ENCODE results near the gene FAM161A. TPM values are rescaled to one million over a fixed set of nuclear protein-coding genes. Genes with fewer than 3 reads are reported as not detected.
"Not testable (repeated sequence)": the region's sequence is repeated elsewhere in the genome, so short reads cannot be mapped to it uniquely, and the experiment has no call there.

Gene FAM161A
- total RNA-seq, 1 experiment from 2014 or later: 10.1 TPM

DNA sequence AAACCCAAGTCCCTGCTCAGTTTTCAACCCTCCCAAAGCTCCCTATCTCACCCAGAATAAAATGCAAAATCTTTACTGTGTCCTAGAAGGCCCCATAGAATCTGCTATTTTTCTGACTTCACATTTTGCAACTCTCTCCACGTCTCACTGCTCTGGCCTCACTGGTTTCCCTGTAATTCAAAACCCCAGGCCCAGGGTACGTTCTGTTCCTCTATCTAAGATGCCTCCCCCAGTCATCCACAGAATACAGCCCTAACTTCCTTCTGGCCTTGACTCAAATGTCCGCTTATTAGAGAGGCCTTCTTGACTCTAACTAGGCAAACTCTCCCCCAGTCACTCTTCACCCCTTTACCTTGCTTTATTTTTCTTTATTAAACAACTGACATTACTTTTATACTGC, 42.0 kb downstream of the FAM161A start:
- no TSS peak for BruUV-seq (replicated peaks)
- DNase-seq (ENCODE audit: low read depth, low spot score): no peak
- H3K9me3 ChIP-seq (ENCODE audit: control insufficient read depth, insufficient read depth, low read depth, low read length): no peaks in the 10 kb centered on the region
- no peak overlapping the region for H3K27ac ChIP-seq (ENCODE audit: low read length)
- no peaks in the 10 kb centered on the region for H3K36me3 ChIP-seq (ENCODE audit: control insufficient read depth, insufficient read depth, low read length)
- ChIA-PET POLR2A (no interaction called here), CTCF (no interaction called here)
- no peaks in the 10 kb centered on the region; the same call in 1 of the 2 replicates for H3K27me3 ChIP-seq (ENCODE audit: control insufficient read depth, insufficient read depth, low read length)
- in situ Hi-C loops (cut with HindIII; ENCODE audit: low pct_unique_long_range_greater_than_20kb, low sequenced_read_pairs) (no loop called here), intact Hi-C loops (cut with micrococcal nuclease; ENCODE audit: unreplicated experiment) (no loop called here)
- no peak for ATAC-seq
- no peak overlapping the region for H3K4me3 ChIP-seq (ENCODE audit: low read depth in 2 of 2, low read length in 2 of 2)
- TF ChIP-seq POLR2AphosphoS5 (IDR thresholded peaks at IDR 0.05; ENCODE audit: low read depth, low read length): no peak
- TF ChIP-seq SIN3A (IDR thresholded peaks at IDR 0.05; ENCODE audit: borderline replicate concordance, insufficient read depth, low read depth, low read length): no peak
- TF ChIP-seq TCF7L2 (IDR thresholded peaks at IDR 0.05; ENCODE audit: low read depth, low read length): no peak
- TF ChIP-seq, protein P1, sequence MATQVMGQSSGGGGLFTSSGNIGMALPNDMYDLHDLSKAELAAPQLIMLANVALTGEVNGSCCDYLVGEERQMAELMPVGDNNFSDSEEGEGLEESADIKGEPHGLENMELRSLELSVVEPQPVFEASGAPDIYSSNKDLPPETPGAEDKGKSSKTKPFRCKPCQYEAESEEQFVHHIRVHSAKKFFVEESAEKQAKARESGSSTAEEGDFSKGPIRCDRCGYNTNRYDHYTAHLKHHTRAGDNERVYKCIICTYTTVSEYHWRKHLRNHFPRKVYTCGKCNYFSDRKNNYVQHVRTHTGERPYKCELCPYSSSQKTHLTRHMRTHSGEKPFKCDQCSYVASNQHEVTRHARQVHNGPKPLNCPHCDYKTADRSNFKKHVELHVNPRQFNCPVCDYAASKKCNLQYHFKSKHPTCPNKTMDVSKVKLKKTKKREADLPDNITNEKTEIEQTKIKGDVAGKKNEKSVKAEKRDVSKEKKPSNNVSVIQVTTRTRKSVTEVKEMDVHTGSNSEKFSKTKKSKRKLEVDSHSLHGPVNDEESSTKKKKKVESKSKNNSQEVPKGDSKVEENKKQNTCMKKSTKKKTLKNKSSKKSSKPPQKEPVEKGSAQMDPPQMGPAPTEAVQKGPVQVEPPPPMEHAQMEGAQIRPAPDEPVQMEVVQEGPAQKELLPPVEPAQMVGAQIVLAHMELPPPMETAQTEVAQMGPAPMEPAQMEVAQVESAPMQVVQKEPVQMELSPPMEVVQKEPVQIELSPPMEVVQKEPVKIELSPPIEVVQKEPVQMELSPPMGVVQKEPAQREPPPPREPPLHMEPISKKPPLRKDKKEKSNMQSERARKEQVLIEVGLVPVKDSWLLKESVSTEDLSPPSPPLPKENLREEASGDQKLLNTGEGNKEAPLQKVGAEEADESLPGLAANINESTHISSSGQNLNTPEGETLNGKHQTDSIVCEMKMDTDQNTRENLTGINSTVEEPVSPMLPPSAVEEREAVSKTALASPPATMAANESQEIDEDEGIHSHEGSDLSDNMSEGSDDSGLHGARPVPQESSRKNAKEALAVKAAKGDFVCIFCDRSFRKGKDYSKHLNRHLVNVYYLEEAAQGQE (IDR thresholded peaks at IDR 0.05; ENCODE audit: insufficient read depth in 1 of 2, low read depth in 2 of 2, low read length in 1 of 2): no peak
- TF ChIP-seq, protein P2, sequence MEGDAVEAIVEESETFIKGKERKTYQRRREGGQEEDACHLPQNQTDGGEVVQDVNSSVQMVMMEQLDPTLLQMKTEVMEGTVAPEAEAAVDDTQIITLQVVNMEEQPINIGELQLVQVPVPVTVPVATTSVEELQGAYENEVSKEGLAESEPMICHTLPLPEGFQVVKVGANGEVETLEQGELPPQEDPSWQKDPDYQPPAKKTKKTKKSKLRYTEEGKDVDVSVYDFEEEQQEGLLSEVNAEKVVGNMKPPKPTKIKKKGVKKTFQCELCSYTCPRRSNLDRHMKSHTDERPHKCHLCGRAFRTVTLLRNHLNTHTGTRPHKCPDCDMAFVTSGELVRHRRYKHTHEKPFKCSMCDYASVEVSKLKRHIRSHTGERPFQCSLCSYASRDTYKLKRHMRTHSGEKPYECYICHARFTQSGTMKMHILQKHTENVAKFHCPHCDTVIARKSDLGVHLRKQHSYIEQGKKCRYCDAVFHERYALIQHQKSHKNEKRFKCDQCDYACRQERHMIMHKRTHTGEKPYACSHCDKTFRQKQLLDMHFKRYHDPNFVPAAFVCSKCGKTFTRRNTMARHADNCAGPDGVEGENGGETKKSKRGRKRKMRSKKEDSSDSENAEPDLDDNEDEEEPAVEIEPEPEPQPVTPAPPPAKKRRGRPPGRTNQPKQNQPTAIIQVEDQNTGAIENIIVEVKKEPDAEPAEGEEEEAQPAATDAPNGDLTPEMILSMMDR (IDR thresholded peaks at IDR 0.05): no peak
- H3K4me1 ChIP-seq (ENCODE audit: control insufficient read depth, insufficient read depth, low read length): no peaks in the 10 kb centered on the region

DNA sequence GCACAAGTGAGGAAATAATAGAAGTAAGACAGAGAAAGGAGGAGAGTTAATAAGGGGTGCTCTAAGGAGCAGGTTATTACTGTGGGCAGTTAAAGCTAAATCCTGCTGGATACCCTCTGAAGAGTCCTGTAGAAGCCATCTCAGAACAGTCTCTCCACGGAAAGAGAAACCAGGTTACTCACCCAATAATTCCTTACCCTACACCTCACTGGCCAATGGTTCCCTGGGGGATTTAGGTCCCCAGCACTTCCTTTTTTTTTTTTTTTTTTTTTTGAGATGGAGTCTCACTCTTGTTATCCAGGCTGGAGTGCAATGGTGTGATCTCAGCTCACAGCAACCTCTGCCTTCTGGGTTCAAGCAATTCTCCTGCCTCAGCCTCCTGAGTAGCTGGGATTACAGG, 43.7 kb downstream of the FAM161A start:
- H3K36me3 ChIP-seq (ENCODE audit: control insufficient read depth, insufficient read depth, low read length); H3K27me3 ChIP-seq (ENCODE audit: control insufficient read depth, insufficient read depth, low read length); H3K27ac ChIP-seq (ENCODE audit: low read length); DNase-seq (ENCODE audit: low read depth, low spot score); in situ Hi-C loops (cut with HindIII; ENCODE audit: low pct_unique_long_range_greater_than_20kb, low sequenced_read_pairs); CTCF ChIA-PET; ATAC-seq; POLR2A ChIA-PET; H3K4me3 ChIP-seq (ENCODE audit: low read depth in 2 of 2, low read length in 2 of 2); intact Hi-C loops (cut with micrococcal nuclease; ENCODE audit: unreplicated experiment); H3K4me1 ChIP-seq (ENCODE audit: control insufficient read depth, insufficient read depth, low read length); BruUV-seq (replicated peaks); H3K9me3 ChIP-seq (ENCODE audit: control insufficient read depth, insufficient read depth, low read depth, low read length): not testable (repeated sequence)

DNA sequence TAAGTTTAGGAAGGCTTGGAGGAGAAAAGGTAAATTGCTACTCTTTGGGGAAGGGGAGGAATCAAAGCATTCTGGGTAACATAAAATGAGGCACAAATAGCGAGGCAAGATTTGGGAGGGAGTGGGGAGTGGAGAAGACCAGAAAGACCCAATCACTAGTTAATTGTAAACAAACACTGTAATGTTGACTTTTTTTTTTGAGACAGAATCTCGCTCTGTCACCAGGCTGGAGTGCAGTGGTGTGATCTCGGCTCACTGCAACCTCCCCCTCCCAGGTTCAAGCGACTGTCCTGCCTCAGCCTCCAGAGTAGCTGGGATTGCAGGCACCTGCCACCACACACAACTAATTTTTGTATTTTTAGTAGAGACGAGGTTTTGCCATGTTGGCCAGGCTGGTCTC, 45.2 kb downstream of the FAM161A start:
- POLR2A ChIA-PET; H3K27ac ChIP-seq (ENCODE audit: low read length); H3K9me3 ChIP-seq (ENCODE audit: control insufficient read depth, insufficient read depth, low read depth, low read length); H3K4me1 ChIP-seq (ENCODE audit: control insufficient read depth, insufficient read depth, low read length); H3K36me3 ChIP-seq (ENCODE audit: control insufficient read depth, insufficient read depth, low read length); CTCF ChIA-PET; BruUV-seq (replicated peaks); intact Hi-C loops (cut with micrococcal nuclease; ENCODE audit: unreplicated experiment); DNase-seq (ENCODE audit: low read depth, low spot score); H3K4me3 ChIP-seq (ENCODE audit: low read depth in 2 of 2, low read length in 2 of 2); in situ Hi-C loops (cut with HindIII; ENCODE audit: low pct_unique_long_range_greater_than_20kb, low sequenced_read_pairs); H3K27me3 ChIP-seq (ENCODE audit: control insufficient read depth, insufficient read depth, low read length); ATAC-seq: not testable (repeated sequence)
